Panc1 (cell line): ENCODE data around the gene SLC2A5. TPM values are rescaled to one million over a fixed set of nuclear protein-coding genes. Genes with fewer than 3 reads are reported as not detected.

Source experiments
- ATAC-seq: fragments of 200-7000 bp; cut with Tn5 transposase; 2 replicates; pipeline ENCODE4 v1.9.1; 2020; ENCODE audit warnings: mild to moderate bottlenecking, moderate library complexity
- BruUV-seq: library from RNA; stranded (reverse); fragments of 400-500 nt; replicated peaks from 2 replicates; lab custom pipeline; 2021; lab: Mats Ljungman, UMichigan
- CTCF ChIA-PET: fragments of 300-600 bp; sonication (Branson Sonifier 250); formaldehyde crosslinking; loops from one replicate; lab custom pipeline; 2022; ENCODE audit warnings: antibody characterized with exemption; lab: Charles Lee
- POLR2A ChIA-PET: fragments of 300-600 bp; sonication (Branson Sonifier 250); formaldehyde crosslinking; loops from one replicate; lab custom pipeline; 2022; ENCODE audit warnings: antibody characterized with exemption; lab: Charles Lee
- DNase-seq: peaks from one replicate; pipeline ENCODE4 v3.0.0-alpha.2; 2010; ENCODE audit warnings: low read depth, low spot score
- H3K27ac ChIP-seq: 2 replicates; pipeline ENCODE4 v1.5.1; 2011; ENCODE audit warnings: mild to moderate bottlenecking, low read length, inconsistent platforms
- H3K27me3 ChIP-seq: fragments of 200-500 bp; sonication (Bioruptor generic); 2 replicates; pipeline ENCODE4 v1.6.0; 2014; ENCODE audit warnings: low read length, inconsistent platforms; ENCODE audit not compliant: control insufficient read depth, insufficient read depth
- H3K36me3 ChIP-seq: fragments of 200-500 bp; sonication (Bioruptor generic); 2 replicates; pipeline ENCODE4 v1.5.1; 2014; ENCODE audit warnings: inconsistent platforms, mild to moderate bottlenecking, low read length, moderate library complexity; ENCODE audit not compliant: control insufficient read depth, insufficient read depth
- H3K4me1 ChIP-seq: 2 replicates; pipeline ENCODE4 v1.5.1; 2011; ENCODE audit warnings: inconsistent platforms, mild to moderate bottlenecking, low read length, moderate library complexity; ENCODE audit not compliant: control insufficient read depth, insufficient read depth
- H3K4me3 ChIP-seq, 2 experiments: 2 replicates each; pipeline ENCODE4 v1.5.1; 2011 to 2012; ENCODE audit warnings: low read depth in 2 of 2, low read length in 2 of 2, mild to moderate bottlenecking in 2 of 2, inconsistent platforms in 1 of 2, moderate library complexity in 1 of 2
- H3K9me3 ChIP-seq: fragments of 200-500 bp; sonication (Bioruptor generic); 2 replicates; pipeline ENCODE4 v1.5.1; 2014; ENCODE audit warnings: low read depth, mild to moderate bottlenecking, inconsistent platforms, low read length, moderate library complexity; ENCODE audit not compliant: control insufficient read depth, insufficient read depth
- POLR2AphosphoS5 ChIP-seq: IDR thresholded peaks from 2 replicates; pipeline ENCODE4 v1.6.1; 2012; ENCODE audit warnings: mild to moderate bottlenecking, low read depth, low read length, moderate library complexity
- SIN3A ChIP-seq: IDR thresholded peaks from 2 replicates; pipeline ENCODE4 v1.6.1; 2012; ENCODE audit warnings: low read depth, mild to moderate bottlenecking, low read length, moderate library complexity, borderline replicate concordance; ENCODE audit not compliant: insufficient read depth
- TCF7L2 ChIP-seq: IDR thresholded peaks from 2 replicates; pipeline ENCODE4 v1.6.1; 2011; ENCODE audit warnings: mild to moderate bottlenecking, low read depth, low read length, inconsistent platforms
- in situ Hi-C: cut with HindIII; loops from 2 replicates; pipeline ENCODE4 v1.10.0; 2016; ENCODE audit warnings: low sequenced_read_pairs, low pct_unique_long_range_greater_than_20kb
- intact Hi-C: fragments of 100-400 bp; cut with micrococcal nuclease; formaldehyde crosslinking; loops from one replicate; pipeline ENCODE4 v1.10.0; 2022; ENCODE audit not compliant: unreplicated experiment
- total RNA-seq: library from RNA; stranded (reverse); gene quantifications from one replicate; pipeline ENCODE4 v1.2.1, GENCODE V29; 2021; ENCODE audit not compliant: unreplicated experiment
- TF ChIP-seq, protein P1 (sequence below): fragments of 450-650 bp; IDR thresholded peaks from 2 replicates; pipeline ENCODE4 v1.5.1; 2017; ENCODE audit warnings: mild to moderate bottlenecking
- TF ChIP-seq, protein P2 (sequence below), 2 experiments: IDR thresholded peaks; 2 replicates each; pipeline ENCODE4 v1.6.1; 2011 to 2012; ENCODE audit warnings: low read depth in 2 of 2, control low read depth in 1 of 2, low read length in 1 of 2, mild to moderate bottlenecking in 1 of 2, moderate library complexity in 1 of 2; ENCODE audit not compliant: insufficient read depth in 1 of 2

SLC2A5 gene
- total RNA-seq, 1 experiment from 2014 or later = 0.26 TPM

DNA sequence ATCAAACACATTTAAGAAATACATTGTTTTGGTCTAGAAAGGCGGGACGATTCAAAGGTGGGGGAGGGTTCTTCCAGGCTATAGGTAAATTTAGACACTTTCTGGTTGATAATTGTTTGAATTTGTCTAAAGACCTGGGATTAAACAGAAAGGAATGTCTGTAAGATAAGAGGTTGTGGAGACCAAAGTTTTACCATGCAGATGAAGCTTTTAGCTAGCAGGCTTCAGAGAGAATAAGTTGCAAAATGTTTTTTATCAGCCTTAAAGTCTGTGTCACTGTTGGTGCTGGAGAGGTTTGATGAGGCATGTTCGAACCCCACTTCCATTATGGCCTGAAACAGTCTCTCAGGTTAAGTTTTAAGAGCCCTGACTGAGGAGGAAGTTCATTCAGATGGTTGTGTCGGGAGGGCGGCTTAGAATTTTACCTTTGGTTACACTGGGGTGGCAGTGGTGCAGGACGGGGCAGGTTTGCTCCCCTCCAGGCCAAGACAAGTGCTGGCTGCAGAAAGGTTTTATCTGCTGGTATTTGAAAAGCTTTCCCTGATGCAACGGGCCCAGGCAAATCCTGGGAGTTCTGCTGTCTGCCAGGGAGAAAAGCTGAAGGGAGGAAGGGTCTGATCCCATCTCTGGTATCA lies 16.0 kb upstream of the SLC2A5 start:
- ChIA-PET POLR2A (no interaction called here), CTCF (interaction anchor here (0.6 to 1.0 kb wide), 2 partner anchors 25 to 102 kb away, joined by 3 to 4 read pairs; no protein-coding TSS in a partner anchor)

DNA sequence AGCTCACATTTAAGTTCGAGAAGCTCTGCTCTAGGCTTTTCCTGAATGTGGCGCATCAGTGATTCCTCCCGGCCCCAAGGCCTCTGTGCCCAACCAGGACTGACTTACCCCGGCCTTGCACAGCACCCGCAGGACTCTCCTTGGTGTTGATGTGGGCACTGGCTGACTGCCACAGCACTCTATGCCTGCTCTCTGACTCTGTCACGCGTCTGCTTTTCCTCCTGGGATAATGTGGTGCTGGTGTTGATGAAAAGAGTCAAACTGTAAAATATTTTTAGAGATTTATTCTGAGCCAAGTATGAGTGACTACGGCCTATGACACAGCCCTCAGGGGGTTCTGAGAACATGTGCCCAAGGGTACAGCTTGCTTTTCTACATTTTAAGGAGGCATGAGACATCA lies 15.5 kb upstream of the SLC2A5 start:
- intact Hi-C loops = no loop called here
- in situ Hi-C loops = no loop called here
- no peaks in the 10 kb centered on the region for H3K27me3 ChIP-seq
- no peaks in the 10 kb centered on the region; the same call in 1 of the 2 replicates for H3K4me1 ChIP-seq
- H3K4me3 ChIP-seq = no peak overlapping the region
- ChIA-PET POLR2A (no interaction called here), CTCF (interaction anchor here (0.6 kb wide), 1 partner anchor 103 kb away, joined by 3 read pairs; no protein-coding TSS in a partner anchor)
- TF ChIP-seq, protein P1, sequence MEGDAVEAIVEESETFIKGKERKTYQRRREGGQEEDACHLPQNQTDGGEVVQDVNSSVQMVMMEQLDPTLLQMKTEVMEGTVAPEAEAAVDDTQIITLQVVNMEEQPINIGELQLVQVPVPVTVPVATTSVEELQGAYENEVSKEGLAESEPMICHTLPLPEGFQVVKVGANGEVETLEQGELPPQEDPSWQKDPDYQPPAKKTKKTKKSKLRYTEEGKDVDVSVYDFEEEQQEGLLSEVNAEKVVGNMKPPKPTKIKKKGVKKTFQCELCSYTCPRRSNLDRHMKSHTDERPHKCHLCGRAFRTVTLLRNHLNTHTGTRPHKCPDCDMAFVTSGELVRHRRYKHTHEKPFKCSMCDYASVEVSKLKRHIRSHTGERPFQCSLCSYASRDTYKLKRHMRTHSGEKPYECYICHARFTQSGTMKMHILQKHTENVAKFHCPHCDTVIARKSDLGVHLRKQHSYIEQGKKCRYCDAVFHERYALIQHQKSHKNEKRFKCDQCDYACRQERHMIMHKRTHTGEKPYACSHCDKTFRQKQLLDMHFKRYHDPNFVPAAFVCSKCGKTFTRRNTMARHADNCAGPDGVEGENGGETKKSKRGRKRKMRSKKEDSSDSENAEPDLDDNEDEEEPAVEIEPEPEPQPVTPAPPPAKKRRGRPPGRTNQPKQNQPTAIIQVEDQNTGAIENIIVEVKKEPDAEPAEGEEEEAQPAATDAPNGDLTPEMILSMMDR = no peak
- TF ChIP-seq POLR2AphosphoS5 (no peak), SIN3A (no peak), TCF7L2 (no peak)
- TF ChIP-seq, protein P2, sequence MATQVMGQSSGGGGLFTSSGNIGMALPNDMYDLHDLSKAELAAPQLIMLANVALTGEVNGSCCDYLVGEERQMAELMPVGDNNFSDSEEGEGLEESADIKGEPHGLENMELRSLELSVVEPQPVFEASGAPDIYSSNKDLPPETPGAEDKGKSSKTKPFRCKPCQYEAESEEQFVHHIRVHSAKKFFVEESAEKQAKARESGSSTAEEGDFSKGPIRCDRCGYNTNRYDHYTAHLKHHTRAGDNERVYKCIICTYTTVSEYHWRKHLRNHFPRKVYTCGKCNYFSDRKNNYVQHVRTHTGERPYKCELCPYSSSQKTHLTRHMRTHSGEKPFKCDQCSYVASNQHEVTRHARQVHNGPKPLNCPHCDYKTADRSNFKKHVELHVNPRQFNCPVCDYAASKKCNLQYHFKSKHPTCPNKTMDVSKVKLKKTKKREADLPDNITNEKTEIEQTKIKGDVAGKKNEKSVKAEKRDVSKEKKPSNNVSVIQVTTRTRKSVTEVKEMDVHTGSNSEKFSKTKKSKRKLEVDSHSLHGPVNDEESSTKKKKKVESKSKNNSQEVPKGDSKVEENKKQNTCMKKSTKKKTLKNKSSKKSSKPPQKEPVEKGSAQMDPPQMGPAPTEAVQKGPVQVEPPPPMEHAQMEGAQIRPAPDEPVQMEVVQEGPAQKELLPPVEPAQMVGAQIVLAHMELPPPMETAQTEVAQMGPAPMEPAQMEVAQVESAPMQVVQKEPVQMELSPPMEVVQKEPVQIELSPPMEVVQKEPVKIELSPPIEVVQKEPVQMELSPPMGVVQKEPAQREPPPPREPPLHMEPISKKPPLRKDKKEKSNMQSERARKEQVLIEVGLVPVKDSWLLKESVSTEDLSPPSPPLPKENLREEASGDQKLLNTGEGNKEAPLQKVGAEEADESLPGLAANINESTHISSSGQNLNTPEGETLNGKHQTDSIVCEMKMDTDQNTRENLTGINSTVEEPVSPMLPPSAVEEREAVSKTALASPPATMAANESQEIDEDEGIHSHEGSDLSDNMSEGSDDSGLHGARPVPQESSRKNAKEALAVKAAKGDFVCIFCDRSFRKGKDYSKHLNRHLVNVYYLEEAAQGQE (IDR thresholded peaks at IDR 0.05; ENCODE audit: insufficient read depth in 1 of 2, low read depth in 2 of 2, low read length in 1 of 2) = no peak
- BruUV-seq = no TSS peak
- no peaks in the 10 kb centered on the region for H3K36me3 ChIP-seq
- no peaks in the 10 kb centered on the region for H3K9me3 ChIP-seq
- DNase-seq (no peak), ATAC-seq (no peak; the same call in 1 of the 2 replicates)
- no peak overlapping the region for H3K27ac ChIP-seq

More for the DNA sequence above, 16.0 kb upstream of the SLC2A5 start:
- Histone ChIP-seq H3K27me3 (no peaks in the 10 kb centered on the region), H3K36me3 (no peaks in the 10 kb centered on the region), H3K9me3 (no peaks in the 10 kb centered on the region), H3K4me1 (no peaks in the 10 kb centered on the region; the same call in 1 of the 2 replicates), H3K27ac (no peak overlapping the region), H3K4me3 (no peak overlapping the region)
- in situ Hi-C loops (no loop called here), intact Hi-C loops (no loop called here)
- BruUV-seq = no TSS peak
- no peak for TF ChIP-seq SIN3A
- TF ChIP-seq, protein P1 = no peak
- no peak for TF ChIP-seq TCF7L2
- no peak for TF ChIP-seq POLR2AphosphoS5
- TF ChIP-seq, protein P2 (IDR thresholded peaks at IDR 0.05; ENCODE audit: insufficient read depth in 1 of 2, low read depth in 2 of 2, low read length in 1 of 2) = no peak
- DNase-seq (no peak), ATAC-seq (no peak)
